ENCODE data around the gene CELSR1. TPM values are rescaled to one million over a fixed set of nuclear protein-coding genes. Genes with fewer than 3 reads are reported as not detected.

CELSR1 gene
- total and polyA plus RNA-seq, 2 of the 13 experiments (the other 11 are each of a cell fraction or from before 2014, with no cell fraction given): 0.78 to 1.8 TPM

DNA sequence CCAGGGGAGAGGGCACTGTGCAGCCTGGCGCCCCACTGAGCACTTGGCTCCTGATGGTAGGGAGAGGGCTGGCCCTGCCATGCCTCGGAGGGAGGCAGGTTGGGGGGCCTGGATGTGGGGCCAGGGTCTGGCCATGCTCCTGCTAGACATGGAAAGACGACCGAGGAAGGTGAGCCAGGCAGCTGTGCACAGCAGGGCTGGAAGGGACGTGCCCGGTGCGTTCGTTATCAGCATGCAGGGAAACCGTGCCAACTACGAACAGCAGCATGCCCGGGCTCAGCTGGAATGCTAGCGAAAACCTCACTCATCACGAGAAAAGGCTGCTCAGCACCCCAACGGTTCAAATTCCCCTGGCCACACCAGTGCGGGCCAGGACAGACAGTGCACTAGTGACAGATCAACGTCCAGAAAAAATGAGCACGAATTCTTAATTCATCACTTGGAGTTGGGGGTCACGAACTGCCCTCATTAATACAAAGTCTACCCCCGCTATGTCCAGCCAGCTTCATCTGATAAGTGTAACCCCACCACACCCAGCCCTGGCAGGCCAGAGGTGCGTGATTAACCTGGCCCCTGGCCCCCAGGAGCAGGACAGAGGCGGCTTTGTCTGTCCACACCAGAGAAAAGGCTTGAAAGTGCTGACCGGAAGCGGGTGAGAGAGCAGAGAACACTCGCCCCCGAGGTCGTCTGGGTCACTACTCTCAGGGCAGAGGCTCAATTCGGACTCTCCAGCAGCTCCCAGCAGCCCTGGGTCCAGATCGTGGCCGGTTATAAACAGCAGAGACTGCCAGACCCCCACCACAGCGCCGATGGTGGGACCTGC is 84.2 kb downstream of the CELSR1 start (continued):
- 0 out of 2 replicates have a peak, but pooled peaks have one; percentile 54 for TF ChIP-seq SP5 (CRISPR knock-in tag; IDR thresholded peaks at IDR 0.05; ENCODE audit: borderline replicate concordance, low read depth)
- TF ChIP-seq ZNF589 (CRISPR knock-in tag; conservative IDR thresholded peaks at IDR 0.05): no peak
- no peak; the same call in 1 of the 2 replicates for TF ChIP-seq ZZZ3 (CRISPR knock-in tag; IDR thresholded peaks at IDR 0.05; ENCODE audit: borderline replicate concordance)
- TF ChIP-seq ADNP (CRISPR knock-in tag; IDR thresholded peaks at IDR 0.05): no peak
- TF ChIP-seq, protein P1, sequence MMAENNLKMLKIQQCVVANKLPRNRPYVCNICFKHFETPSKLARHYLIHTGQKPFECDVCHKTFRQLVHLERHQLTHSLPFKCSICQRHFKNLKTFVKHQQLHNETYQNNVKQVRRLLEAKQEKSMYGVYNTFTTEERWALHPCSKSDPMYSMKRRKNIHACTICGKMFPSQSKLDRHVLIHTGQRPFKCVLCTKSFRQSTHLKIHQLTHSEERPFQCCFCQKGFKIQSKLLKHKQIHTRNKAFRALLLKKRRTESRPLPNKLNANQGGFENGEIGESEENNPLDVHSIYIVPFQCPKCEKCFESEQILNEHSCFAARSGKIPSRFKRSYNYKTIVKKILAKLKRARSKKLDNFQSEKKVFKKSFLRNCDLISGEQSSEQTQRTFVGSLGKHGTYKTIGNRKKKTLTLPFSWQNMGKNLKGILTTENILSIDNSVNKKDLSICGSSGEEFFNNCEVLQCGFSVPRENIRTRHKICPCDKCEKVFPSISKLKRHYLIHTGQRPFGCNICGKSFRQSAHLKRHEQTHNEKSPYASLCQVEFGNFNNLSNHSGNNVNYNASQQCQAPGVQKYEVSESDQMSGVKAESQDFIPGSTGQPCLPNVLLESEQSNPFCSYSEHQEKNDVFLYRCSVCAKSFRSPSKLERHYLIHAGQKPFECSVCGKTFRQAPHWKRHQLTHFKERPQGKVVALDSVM (CRISPR knock-in tag; IDR thresholded peaks at IDR 0.05): peak; percentile 62; the same call in 1 of the 2 replicates
- TF ChIP-seq CREB1 (IDR thresholded peaks at IDR 0.05): no peak
- TF ChIP-seq CREB1 (CRISPR knock-in tag; IDR thresholded peaks at IDR 0.05): no peak
- TF ChIP-seq MAFG (CRISPR knock-in tag; IDR thresholded peaks at IDR 0.05): no peak
- TF ChIP-seq MLLT10 (CRISPR knock-in tag; IDR thresholded peaks at IDR 0.05): no peak
- no peak for TF ChIP-seq HNRNPH1 (optimal IDR thresholded peaks at IDR 0.05; ENCODE audit: low read depth, low read length)
- TF ChIP-seq EZH2 (conservative IDR thresholded peaks at IDR 0.05; ENCODE audit: low read depth, low read length): no peak
- no peak for TF ChIP-seq JUND (CRISPR knock-in tag; IDR thresholded peaks at IDR 0.05)
- TF ChIP-seq ZNF383 (CRISPR knock-in tag; IDR thresholded peaks at IDR 0.05; ENCODE audit: borderline replicate concordance): no peak
- no peak for TF ChIP-seq RAD51 (IDR thresholded peaks at IDR 0.05; ENCODE audit: borderline replicate concordance)
- TF ChIP-seq, protein P2, sequence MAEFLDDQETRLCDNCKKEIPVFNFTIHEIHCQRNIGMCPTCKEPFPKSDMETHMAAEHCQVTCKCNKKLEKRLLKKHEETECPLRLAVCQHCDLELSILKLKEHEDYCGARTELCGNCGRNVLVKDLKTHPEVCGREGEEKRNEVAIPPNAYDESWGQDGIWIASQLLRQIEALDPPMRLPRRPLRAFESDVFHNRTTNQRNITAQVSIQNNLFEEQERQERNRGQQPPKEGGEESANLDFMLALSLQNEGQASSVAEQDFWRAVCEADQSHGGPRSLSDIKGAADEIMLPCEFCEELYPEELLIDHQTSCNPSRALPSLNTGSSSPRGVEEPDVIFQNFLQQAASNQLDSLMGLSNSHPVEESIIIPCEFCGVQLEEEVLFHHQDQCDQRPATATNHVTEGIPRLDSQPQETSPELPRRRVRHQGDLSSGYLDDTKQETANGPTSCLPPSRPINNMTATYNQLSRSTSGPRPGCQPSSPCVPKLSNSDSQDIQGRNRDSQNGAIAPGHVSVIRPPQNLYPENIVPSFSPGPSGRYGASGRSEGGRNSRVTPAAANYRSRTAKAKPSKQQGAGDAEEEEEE (CRISPR knock-in tag; IDR thresholded peaks at IDR 0.05; ENCODE audit: borderline replicate concordance): no peak
- TF ChIP-seq, protein P3, sequence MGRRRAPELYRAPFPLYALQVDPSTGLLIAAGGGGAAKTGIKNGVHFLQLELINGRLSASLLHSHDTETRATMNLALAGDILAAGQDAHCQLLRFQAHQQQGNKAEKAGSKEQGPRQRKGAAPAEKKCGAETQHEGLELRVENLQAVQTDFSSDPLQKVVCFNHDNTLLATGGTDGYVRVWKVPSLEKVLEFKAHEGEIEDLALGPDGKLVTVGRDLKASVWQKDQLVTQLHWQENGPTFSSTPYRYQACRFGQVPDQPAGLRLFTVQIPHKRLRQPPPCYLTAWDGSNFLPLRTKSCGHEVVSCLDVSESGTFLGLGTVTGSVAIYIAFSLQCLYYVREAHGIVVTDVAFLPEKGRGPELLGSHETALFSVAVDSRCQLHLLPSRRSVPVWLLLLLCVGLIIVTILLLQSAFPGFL (CRISPR knock-in tag; IDR thresholded peaks at IDR 0.05): no peak
- no peak for TF ChIP-seq TCF7L2 (IDR thresholded peaks at IDR 0.05; ENCODE audit: low read depth, low read length)
- TF ChIP-seq ZFAT (CRISPR knock-in tag; conservative IDR thresholded peaks at IDR 0.05): peak; percentile 91; the same call in 1 of the 2 replicates
- TF ChIP-seq, protein P4, sequence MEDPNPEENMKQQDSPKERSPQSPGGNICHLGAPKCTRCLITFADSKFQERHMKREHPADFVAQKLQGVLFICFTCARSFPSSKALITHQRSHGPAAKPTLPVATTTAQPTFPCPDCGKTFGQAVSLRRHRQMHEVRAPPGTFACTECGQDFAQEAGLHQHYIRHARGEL (CRISPR knock-in tag; IDR thresholded peaks at IDR 0.05): no peak
- no peak for TF ChIP-seq ISX (CRISPR knock-in tag; conservative IDR thresholded peaks at IDR 0.05)
- TF ChIP-seq PRPF4 (IDR thresholded peaks at IDR 0.05; ENCODE audit: low read depth, low read length, poor library complexity, severe bottlenecking): no peak
- 0 out of 2 replicates have a peak, but pooled peaks have one; percentile 56 for TF ChIP-seq MEIS1 (CRISPR knock-in tag; IDR thresholded peaks at IDR 0.05; ENCODE audit: borderline replicate concordance)
- TF ChIP-seq GTF3A (CRISPR knock-in tag; conservative IDR thresholded peaks at IDR 0.05): no peak
- TF ChIP-seq HNRNPL (IDR thresholded peaks at IDR 0.05; ENCODE audit: low read depth, low read length): peak; percentile 92
- no peak for TF ChIP-seq NFIB (CRISPR knock-in tag; IDR thresholded peaks at IDR 0.05; ENCODE audit: borderline replicate concordance)
- no peak for TF ChIP-seq IRX3 (CRISPR knock-in tag; IDR thresholded peaks at IDR 0.05; ENCODE audit: borderline replicate concordance, low read depth)
